ENCODE data around the gene PODNL1.
A peak's percentile ranks its signal among the peaks of the same experiment; 100 is the strongest.

PODNL1 gene

GRCh38 chr19:13956365-13956744, 18.1 kb upstream of the PODNL1 start:
- no peak for DNase-seq

- DNase-seq = no peak
These were observed 17.6 kb upstream of the PODNL1 start for GRCh38 chr19:13955662-13956364.

GRCh38 chr19:13954185-13954584, 16.0 kb upstream of the PODNL1 start:
- no peak for DNase-seq

- no peak for DNase-seq
These were observed 14.8 kb upstream of the PODNL1 start for GRCh38 chr19:13952931-13953531.

- DNase-seq = peak; percentile 100
These were observed 14.1 kb upstream of the PODNL1 start, which contains the start of gene DCAF15 for GRCh38 chr19:13952154-13952930. DCAF15 (plus strand) TSS chr19:13952509; CDS start chr19:13952513, 4 bp downstream.

- DNase-seq = no peak
These were observed 13.6 kb upstream of the PODNL1 start for GRCh38 chr19:13951799-13952153.

GRCh38 chr19:13951043-13951442, 12.8 kb upstream of the PODNL1 start:
- no peak for DNase-seq

GRCh38 chr19:13946414-13946813, 8.2 kb upstream of the PODNL1 start:
- DNase-seq = no peak

- DNase-seq = peak; percentile 39
These were observed 3.9 kb upstream of the PODNL1 start for GRCh38 chr19:13942023-13942684.

- no peak for DNase-seq
These were observed 527 bp downstream of the PODNL1 start for GRCh38 chr19:13937479-13938300.

GRCh38 chr19:13935765-13936510, 2.3 kb downstream of the PODNL1 start:
- DNase-seq = no peak

- DNase-seq = no peak
These were observed 3.5 kb downstream of the PODNL1 start for GRCh38 chr19:13934785-13935109.

GRCh38 chr19:13932911-13933393, 5.3 kb downstream of the PODNL1 start:
- DNase-seq = peak; percentile 66

GRCh38 chr19:13932149-13932637, 6.0 kb downstream of the PODNL1 start:
- no peak for DNase-seq

- no peak for DNase-seq
These were observed 6.6 kb downstream of the PODNL1 start for GRCh38 chr19:13931391-13932148.

- DNase-seq = no peak
These were observed 7.8 kb downstream of the PODNL1 start for GRCh38 chr19:13930402-13930801.

GRCh38 chr19:13929956-13930355, 8.3 kb downstream of the PODNL1 start:
- no peak for DNase-seq

- DNase-seq = no peak
These were observed 8.9 kb downstream of the PODNL1 start for GRCh38 chr19:13929340-13929739.

GRCh38 chr19:13926715-13927114, 11.5 kb downstream of the PODNL1 start:
- no peak for DNase-seq

GRCh38 chr19:13926010-13926409, 12.2 kb downstream of the PODNL1 start:
- no peak for DNase-seq

Measured in NCI-H146 (cell line).